Bone marrow (tissue), 2 donors: ENCODE data around the gene CDC40.
"Not testable (repeated sequence)": the region's sequence is repeated elsewhere in the genome, so short reads cannot be mapped to it uniquely, and the experiment has no call there.

Experiments used
- DNase-seq, 2 donors: peaks; one replicate each; lab custom pipeline; 2025; lab: John Stamatoyannopoulos, UW

CDC40 gene

GRCh38 chr6:110270165-110270564 lies 89.9 kb downstream of the CDC40 start:
- no peak for DNase-seq

GRCh38 chr6:110271732-110272022 lies 91.5 kb downstream of the CDC40 start:
- DNase-seq: no peak

GRCh38 chr6:110272781-110273180 lies 92.6 kb downstream of the CDC40 start:
- DNase-seq: not testable (repeated sequence)

GRCh38 chr6:110277100-110277665 lies 97.0 kb downstream of the CDC40 start:
- DNase-seq: no peak
